Choroid plexus epithelial cell (primary cell): ENCODE results near the gene SESTD1.

Source experiments
- DNase-seq: peaks from one replicate; pipeline ENCODE4 v3.0.0-alpha.2; 2010; ENCODE audit warnings: low read depth
- H3K4me3 ChIP-seq: 2 replicates; pipeline ENCODE4 v1.5.1; 2011; ENCODE audit warnings: low read depth, mild to moderate bottlenecking, control low read depth, low read length, moderate library complexity
- CTCF ChIP-seq: conservative IDR thresholded peaks from 2 replicates; pipeline ENCODE4 v1.5.1; 2011; ENCODE audit warnings: low read depth, mild to moderate bottlenecking, control low read depth, inconsistent platforms, low read length, moderate library complexity

Gene SESTD1

GRCh38 chr2:179261151-179261825, 3.3 kb downstream of the SESTD1 start:
- no peak for TF ChIP-seq CTCF
- no peak overlapping the region for H3K4me3 ChIP-seq
- DNase-seq, result no peak

GRCh38 chr2:179260224-179260623, 4.4 kb downstream of the SESTD1 start:
- TF ChIP-seq CTCF, result no peak
- no peak overlapping the region for H3K4me3 ChIP-seq
- DNase-seq, result no peak

- no peak for DNase-seq
- no peak overlapping the region for H3K4me3 ChIP-seq
- no peak for TF ChIP-seq CTCF
Observed at GRCh38 chr2:179255129-179255528, 9.5 kb downstream of the SESTD1 start.

- TF ChIP-seq CTCF, result no peak
- no peak for DNase-seq
- no peak overlapping the region for H3K4me3 ChIP-seq
Observed at GRCh38 chr2:179253226-179253625, 11.4 kb downstream of the SESTD1 start.

- DNase-seq, result no peak
- H3K4me3 ChIP-seq, result no peak overlapping the region
- TF ChIP-seq CTCF, result no peak
Observed at GRCh38 chr2:179252423-179252822, 12.2 kb downstream of the SESTD1 start.

- no peak overlapping the region for H3K4me3 ChIP-seq
- DNase-seq, result no peak
- no peak for TF ChIP-seq CTCF
Observed at GRCh38 chr2:179251870-179252269, 12.8 kb downstream of the SESTD1 start.

- H3K4me3 ChIP-seq, result no peak overlapping the region
- no peak for TF ChIP-seq CTCF
- no peak for DNase-seq
Observed at GRCh38 chr2:179250848-179251504, 13.7 kb downstream of the SESTD1 start.
